ENCODE results near the gene TRMT44. TPM values are rescaled to one million over a fixed set of nuclear protein-coding genes. Genes with fewer than 3 reads are reported as not detected.
"Not testable (repeated sequence)": the region's sequence is repeated elsewhere in the genome, so short reads cannot be mapped to it uniquely, and the experiment has no call there.

TRMT44 gene
- total RNA-seq, 1 experiment from 2014 or later, result 25.8 TPM

GRCh38 chr4:8491478-8491877, 50.9 kb downstream of the TRMT44 start:
- H2AFZ ChIP-seq (ENCODE audit: low read depth, low read length, poor library complexity, severe bottlenecking); CTCF ChIA-PET: not testable (repeated sequence)

GRCh38 chr4:8492174-8492573, 51.6 kb downstream of the TRMT44 start:
- no peak overlapping the region for H3K27ac ChIP-seq (ENCODE audit: low read depth, low read length)
- CTCF ChIA-PET, result no interaction called here
- DNase-seq (ENCODE audit: low read depth, low spot score), result no peak
- POLR2A ChIA-PET, result interaction anchor here (0.5 kb wide), 1 partner anchor 41 kb away, joined by 3 read pairs; no protein-coding TSS in a partner anchor
- no peak overlapping the region for H2AFZ ChIP-seq (ENCODE audit: low read depth, low read length, poor library complexity, severe bottlenecking)
- no peak overlapping the region for H3K9ac ChIP-seq (ENCODE audit: low read length)
- intact Hi-C loops (cut with micrococcal nuclease), result no loop called here
- RAD21 ChIA-PET (ENCODE audit: low non-redundant PET in 1 of 2, low total read pairs in 2 of 2, uncharacterized antibody in 2 of 2, unreplicated experiment in 2 of 2), result no interaction called here
- H3K79me2 ChIP-seq (ENCODE audit: insufficient read depth, low read length), result no peaks in the 10 kb centered on the region
- H3K4me3 ChIP-seq (replicated peaks in 1 of 2; ENCODE audit: low read depth in 1 of 2, low read length in 2 of 2), result no peak overlapping the region
- BruUV-seq (replicated peaks), result no TSS peak
- no peaks in the 10 kb centered on the region for H3K9me3 ChIP-seq (ENCODE audit: control insufficient read depth in 1 of 2, insufficient read depth in 1 of 2, low read depth in 1 of 2, low read length in 2 of 2)
- H3K4me2 ChIP-seq (ENCODE audit: low read length), result no peak overlapping the region
- H3K36me3 ChIP-seq (ENCODE audit: control insufficient read depth in 1 of 2, insufficient read depth in 2 of 2, low read length in 2 of 2), result no peaks in the 10 kb centered on the region
- no peaks in the 10 kb centered on the region for H3K27me3 ChIP-seq (ENCODE audit: insufficient read depth, low read length)
- H3K9me2 ChIP-seq (ENCODE audit: insufficient read depth), result no peaks in the 10 kb centered on the region
- ATAC-seq, result no peak
- no peaks in the 10 kb centered on the region for H3K4me1 ChIP-seq (ENCODE audit: control insufficient read depth in 1 of 2, insufficient read depth in 2 of 2, low read length in 2 of 2)
- no peaks in the 10 kb centered on the region for H4K20me1 ChIP-seq (ENCODE audit: insufficient read depth)
- TF ChIP-seq EZH2 (IDR thresholded peaks at IDR 0.05), result no peak
- no peak for TF ChIP-seq ZBTB33 (IDR thresholded peaks at IDR 0.05; ENCODE audit: extremely low read depth, insufficient replicate concordance, low read length)
- TF ChIP-seq TCF7L2 (IDR thresholded peaks at IDR 0.05; ENCODE audit: borderline replicate concordance, extremely low read depth, insufficient read depth, insufficient read length), result no peak
- TF ChIP-seq ATF3 (IDR thresholded peaks at IDR 0.05), result no peak
- no peak for TF ChIP-seq RAD21 (IDR thresholded peaks at IDR 0.05; ENCODE audit: low read depth)
- no peak for TF ChIP-seq MAX (IDR thresholded peaks at IDR 0.05)
- no peak for TF ChIP-seq POLR2AphosphoS5 (IDR thresholded peaks at IDR 0.05; ENCODE audit: low read depth, low read length)
- no peak for TF ChIP-seq CEBPB (IDR thresholded peaks at IDR 0.05; ENCODE audit: low read depth)
- TF ChIP-seq CTCF (IDR thresholded peaks at IDR 0.05 in 2 of 3, conservative IDR thresholded peaks at IDR 0.05 in 1 of 3; ENCODE audit: borderline replicate concordance in 1 of 3, insufficient read depth in 1 of 3, low read depth in 2 of 3, low read length in 2 of 3), result no peak
- no peak for TF ChIP-seq ELF1 (IDR thresholded peaks at IDR 0.05; ENCODE audit: borderline replicate concordance, low read depth)
- TF ChIP-seq REST (IDR thresholded peaks at IDR 0.05; ENCODE audit: low read depth), result no peak
- TF ChIP-seq SRF (IDR thresholded peaks at IDR 0.05; ENCODE audit: low read depth), result no peak

More at GRCh38 chr4:8491478-8491877, 50.9 kb downstream of the TRMT44 start:
- BruUV-seq (replicated peaks); intact Hi-C loops (cut with micrococcal nuclease); H3K79me2 ChIP-seq (ENCODE audit: insufficient read depth, low read length); H3K27me3 ChIP-seq (ENCODE audit: insufficient read depth, low read length); H3K4me2 ChIP-seq (ENCODE audit: low read length); H3K27ac ChIP-seq (ENCODE audit: low read depth, low read length); H3K9me2 ChIP-seq (ENCODE audit: insufficient read depth); H4K20me1 ChIP-seq (ENCODE audit: insufficient read depth); H3K36me3 ChIP-seq (ENCODE audit: control insufficient read depth in 1 of 2, insufficient read depth in 2 of 2, low read length in 2 of 2); ATAC-seq; H3K4me1 ChIP-seq (ENCODE audit: control insufficient read depth in 1 of 2, insufficient read depth in 2 of 2, low read length in 2 of 2); H3K9ac ChIP-seq (ENCODE audit: low read length); H3K9me3 ChIP-seq (ENCODE audit: control insufficient read depth in 1 of 2, insufficient read depth in 1 of 2, low read depth in 1 of 2, low read length in 2 of 2); H3K4me3 ChIP-seq (replicated peaks in 1 of 2; ENCODE audit: low read depth in 1 of 2, low read length in 2 of 2); DNase-seq (ENCODE audit: low read depth, low spot score); RAD21 ChIA-PET (ENCODE audit: low non-redundant PET in 1 of 2, low total read pairs in 2 of 2, uncharacterized antibody in 2 of 2, unreplicated experiment in 2 of 2): not testable (repeated sequence)
- POLR2A ChIA-PET, result interaction anchor here (0.5 kb wide), 1 partner anchor 41 kb away, joined by 3 read pairs; no protein-coding TSS in a partner anchor
